Duodenal mucosa (tissue), 2 donors: ENCODE measurements around the gene SENP8.

Experiments
- H3K27ac ChIP-seq: one replicate; pipeline ENCODE4 v1.7.0; 2013; ENCODE audit warnings: low read depth, low read length
- H3K27me3 ChIP-seq, 2 donors: one replicate each; pipeline ENCODE4 v1.7.0; 2013; ENCODE audit warnings: low read length in 2 of 2, control low read depth in 1 of 2; ENCODE audit not compliant: insufficient read depth in 2 of 2, control insufficient read depth in 1 of 2
- H3K36me3 ChIP-seq, 2 donors: one replicate each; pipeline ENCODE4 v1.7.0; 2013; ENCODE audit warnings: low read length in 2 of 2, control low read depth in 1 of 2; ENCODE audit not compliant: insufficient read depth in 2 of 2, control insufficient read depth in 1 of 2
- H3K4me1 ChIP-seq, 2 donors: one replicate each; pipeline ENCODE4 v1.7.0; 2013; ENCODE audit warnings: low read length in 2 of 2, control low read depth in 1 of 2; ENCODE audit not compliant: insufficient read depth in 2 of 2, control insufficient read depth in 1 of 2
- H3K4me3 ChIP-seq, 2 donors: one replicate each; pipeline ENCODE4 v1.7.0; 2013; ENCODE audit warnings: low read length in 2 of 2, low read depth in 1 of 2
- H3K9ac ChIP-seq, 2 donors: one replicate each; pipeline ENCODE4 v1.7.0; 2013; ENCODE audit warnings: low read length in 2 of 2, low read depth in 1 of 2
- H3K9me3 ChIP-seq, 2 donors: one replicate each; pipeline ENCODE4 v1.7.0; 2013; ENCODE audit warnings: low read length in 2 of 2, control low read depth in 1 of 2; ENCODE audit not compliant: control insufficient read depth in 1 of 2

The SENP8 gene

DNA sequence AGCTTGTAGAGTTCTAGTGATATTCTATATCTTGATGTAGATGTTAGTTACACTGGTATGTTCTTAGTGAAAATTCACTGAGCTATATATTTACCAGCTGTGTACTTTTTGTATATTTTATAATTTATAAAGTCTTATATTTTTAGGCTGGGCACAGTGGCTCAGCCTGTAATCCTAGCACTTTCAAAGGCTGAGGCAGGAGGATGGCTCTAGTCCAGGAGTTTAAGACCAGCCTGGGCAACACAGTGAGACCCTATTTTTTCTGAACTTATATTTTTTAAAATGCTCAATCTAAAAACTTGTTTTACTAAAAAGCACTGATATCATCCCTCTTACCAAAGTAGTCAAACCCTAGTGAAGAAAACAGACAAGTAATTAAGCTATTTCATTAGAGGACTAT lies 5.4 kb upstream of the SENP8 start:
- H3K27me3 ChIP-seq, result no peaks in the 10 kb centered on the region
- H3K4me1 ChIP-seq, result peaks cover 7 to 9% of the 10 kb centered on the region in 2 donors
- H3K36me3 ChIP-seq, result no peaks in the 10 kb centered on the region
- H3K9me3 ChIP-seq, result no peaks in the 10 kb centered on the region
- no peak overlapping the region for H3K9ac ChIP-seq
- H3K27ac ChIP-seq, result no peak overlapping the region
- H3K4me3 ChIP-seq, result no peak overlapping the region

- no peak overlapping the region for H3K9ac ChIP-seq
- no peaks in the 10 kb centered on the region for H3K36me3 ChIP-seq
- no peak overlapping the region for H3K4me3 ChIP-seq
- H3K27me3 ChIP-seq, result no peaks in the 10 kb centered on the region
- H3K27ac ChIP-seq, result no peak overlapping the region
- peaks cover 7 to 9% of the 10 kb centered on the region in 2 donors for H3K4me1 ChIP-seq
- H3K9me3 ChIP-seq, result no peaks in the 10 kb centered on the region
These were observed 4.7 kb upstream of the SENP8 start for GRCh38 chr15:72113347-72114031.

DNA sequence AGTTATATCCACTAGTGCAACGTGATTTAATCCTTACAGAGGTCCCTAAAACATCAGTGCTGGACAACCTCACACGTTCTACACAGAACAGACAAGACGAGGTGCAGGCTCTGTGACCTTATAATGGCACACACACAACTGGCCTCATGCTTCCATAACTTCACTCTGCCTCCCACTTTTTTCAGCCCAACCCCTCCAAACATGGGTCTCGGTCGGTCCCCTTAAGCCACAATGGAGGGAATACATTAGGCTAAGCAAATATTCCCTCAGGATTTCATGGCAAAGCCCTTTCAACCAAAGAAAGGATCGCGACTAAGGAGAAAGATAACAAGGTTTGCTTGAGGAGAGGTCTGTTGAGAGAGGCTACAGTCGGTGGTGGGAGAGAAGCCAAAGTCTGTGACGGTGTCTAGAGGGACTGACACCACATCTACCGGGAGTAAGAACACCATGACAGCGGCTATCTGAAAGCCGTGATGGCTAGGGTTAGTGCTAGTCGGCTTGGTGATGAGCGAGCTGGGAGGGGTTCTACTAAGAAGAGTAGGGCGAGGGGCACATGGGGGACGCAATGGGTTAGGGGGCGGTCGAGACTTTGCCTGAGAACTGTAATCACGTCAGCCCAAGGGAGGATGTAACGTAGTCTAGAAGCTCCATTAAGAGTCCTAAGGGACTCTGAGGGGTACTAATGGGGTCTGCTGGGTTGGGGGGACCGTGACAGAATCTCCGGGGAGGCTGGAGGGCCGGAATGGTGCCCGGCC lies 1.3 kb upstream of the SENP8 start:
- H3K27ac ChIP-seq, result peak overlapping the region; percentile 82
- H3K36me3 ChIP-seq, result no peaks in the 10 kb centered on the region
- no peaks in the 10 kb centered on the region for H3K9me3 ChIP-seq
- H3K4me3 ChIP-seq, result peak overlapping the region; percentile 92 to 94
- H3K27me3 ChIP-seq, result no peaks in the 10 kb centered on the region
- H3K4me1 ChIP-seq, result peaks cover 12 to 16% of the 10 kb centered on the region in 2 donors
- H3K9ac ChIP-seq, result peak overlapping the region; percentile 70 to 76

DNA sequence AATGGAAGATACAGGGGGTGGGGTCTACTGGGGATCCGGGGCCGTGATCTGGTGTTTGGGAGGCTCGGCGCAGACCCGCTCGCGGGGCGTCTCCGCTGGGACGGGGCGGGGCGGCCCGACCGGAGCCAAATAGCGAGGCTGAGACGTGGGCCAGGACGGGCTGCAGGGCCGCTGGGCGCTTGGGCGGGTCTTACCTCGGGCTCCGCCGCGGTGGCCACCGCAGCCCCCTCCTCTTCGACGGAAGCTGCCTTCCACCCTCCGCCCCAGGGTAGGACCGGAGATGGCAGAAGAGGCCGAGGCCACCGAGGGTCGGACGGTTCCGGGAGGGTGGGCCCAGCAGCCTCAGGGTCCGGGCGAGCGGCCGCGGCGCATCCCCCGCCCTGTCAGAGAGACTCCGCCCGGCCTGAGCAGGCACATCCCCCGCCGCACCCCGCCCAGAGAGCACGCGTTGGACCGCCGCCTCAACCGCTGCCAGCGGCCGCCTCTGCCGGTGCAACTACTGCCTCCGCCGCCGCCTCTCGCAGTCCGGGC lies 652 bp upstream of the SENP8 start:
- H3K4me1 ChIP-seq, result peaks cover 12 to 16% of the 10 kb centered on the region in 2 donors
- no peaks in the 10 kb centered on the region for H3K27me3 ChIP-seq
- H3K36me3 ChIP-seq, result no peaks in the 10 kb centered on the region
- peak overlapping the region; percentile 92 to 94 for H3K4me3 ChIP-seq
- no peaks in the 10 kb centered on the region for H3K9me3 ChIP-seq
- peak overlapping the region; percentile 82 for H3K27ac ChIP-seq
- peak overlapping the region; percentile 70 to 76 for H3K9ac ChIP-seq

DNA sequence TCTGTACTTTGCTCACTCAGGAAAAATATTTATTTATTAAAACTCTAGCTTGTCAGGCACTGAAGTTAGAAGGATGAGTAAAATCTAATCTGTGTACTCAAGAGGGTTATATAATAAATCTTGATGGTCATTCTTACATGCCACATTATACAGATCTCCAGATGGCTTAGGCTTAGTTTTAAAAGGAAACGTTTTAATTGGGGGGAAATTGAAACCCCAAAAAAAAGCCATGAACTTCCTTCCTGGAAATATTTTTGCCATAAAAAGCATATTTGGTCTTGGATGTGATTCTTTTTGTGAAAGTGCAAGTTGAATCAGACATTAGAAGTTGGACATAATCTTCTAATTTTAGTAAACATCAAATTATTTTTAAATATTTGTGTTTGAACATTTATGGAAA lies 6.0 kb downstream of the SENP8 start:
- H3K4me1 ChIP-seq, result peaks cover under 1% of the 10 kb centered on the region in 2 donors
- no peaks in the 10 kb centered on the region for H3K9me3 ChIP-seq
- no peaks in the 10 kb centered on the region for H3K27me3 ChIP-seq
- no peak overlapping the region for H3K9ac ChIP-seq
- H3K4me3 ChIP-seq, result no peak overlapping the region
- no peak overlapping the region for H3K27ac ChIP-seq
- H3K36me3 ChIP-seq, result no peaks in the 10 kb centered on the region

DNA sequence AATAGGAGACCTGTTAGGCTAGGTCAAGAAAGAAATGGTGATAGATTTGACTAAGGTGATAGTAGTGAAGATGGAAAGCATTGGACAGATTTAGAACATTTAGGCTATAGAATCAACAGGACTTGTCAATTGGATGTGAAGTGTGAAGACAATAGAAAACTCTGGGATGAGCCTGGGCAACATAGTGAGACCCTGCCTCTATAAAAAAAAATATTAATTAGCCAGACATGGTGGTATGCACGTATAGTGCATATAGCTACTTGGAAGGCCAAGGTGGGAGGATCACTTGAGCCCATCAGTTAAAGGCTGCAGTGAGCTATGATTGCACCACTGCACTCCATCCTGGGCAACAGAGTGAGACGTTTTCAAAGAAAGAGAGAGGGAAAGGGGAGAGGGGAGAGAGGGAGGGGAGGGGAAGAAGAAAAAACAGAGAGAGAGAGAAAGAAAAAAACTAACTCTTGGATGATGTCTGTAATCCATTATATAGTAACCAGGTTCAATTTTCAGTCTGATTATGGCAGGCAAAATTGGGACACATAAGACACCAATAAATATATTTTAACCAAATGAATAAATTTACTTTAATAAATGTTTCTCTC lies 9.6 kb downstream of the SENP8 start:
- H3K9me3 ChIP-seq, result no peaks in the 10 kb centered on the region
- H3K9ac ChIP-seq, result no peak overlapping the region
- H3K36me3 ChIP-seq, result no peaks in the 10 kb centered on the region
- H3K27me3 ChIP-seq, result no peaks in the 10 kb centered on the region
- no peaks in the 10 kb centered on the region for H3K4me1 ChIP-seq
- no peak overlapping the region for H3K4me3 ChIP-seq
- no peak overlapping the region for H3K27ac ChIP-seq

DNA sequence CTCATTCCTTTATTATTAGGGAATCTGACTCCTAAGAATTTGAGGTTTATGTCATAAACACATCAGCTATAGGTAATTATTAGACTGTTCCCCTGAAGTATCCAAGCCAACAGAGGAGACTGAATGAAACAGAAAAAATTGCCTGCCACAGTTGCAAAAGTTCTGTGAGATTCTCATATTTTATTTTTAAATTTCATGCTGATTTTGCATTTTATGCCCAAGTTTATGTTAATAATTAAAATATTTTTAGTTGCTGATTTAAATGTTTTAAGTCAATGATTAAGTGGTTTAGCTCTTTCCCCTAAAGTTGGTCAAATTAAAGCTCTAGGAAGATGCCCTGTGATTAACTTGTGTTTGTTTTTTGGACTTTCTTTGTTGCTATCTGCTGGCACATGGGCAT lies 10.2 kb downstream of the SENP8 start:
- no peaks in the 10 kb centered on the region for H3K9me3 ChIP-seq
- no peak overlapping the region for H3K4me3 ChIP-seq
- no peak overlapping the region for H3K9ac ChIP-seq
- no peaks in the 10 kb centered on the region for H3K4me1 ChIP-seq
- no peaks in the 10 kb centered on the region for H3K36me3 ChIP-seq
- H3K27me3 ChIP-seq, result no peaks in the 10 kb centered on the region
- H3K27ac ChIP-seq, result no peak overlapping the region

GRCh38 chr15:72130272-72130671 lies 12.1 kb downstream of the SENP8 start:
- H3K27ac ChIP-seq, result no peak overlapping the region
- H3K27me3 ChIP-seq, result no peaks in the 10 kb centered on the region
- no peak overlapping the region for H3K4me3 ChIP-seq
- H3K4me1 ChIP-seq, result no peaks in the 10 kb centered on the region
- no peaks in the 10 kb centered on the region for H3K9me3 ChIP-seq
- no peaks in the 10 kb centered on the region for H3K36me3 ChIP-seq
- H3K9ac ChIP-seq, result no peak overlapping the region

- Histone ChIP-seq H3K27me3 (no peaks in the 10 kb centered on the region), H3K36me3 (no peaks in the 10 kb centered on the region), H3K9ac (no peak overlapping the region), H3K9me3 (no peaks in the 10 kb centered on the region), H3K4me3 (no peak overlapping the region), H3K4me1 (no peaks in the 10 kb centered on the region), H3K27ac (no peak overlapping the region)
These were observed 13.7 kb downstream of the SENP8 start for GRCh38 chr15:72131922-72132321.

DNA sequence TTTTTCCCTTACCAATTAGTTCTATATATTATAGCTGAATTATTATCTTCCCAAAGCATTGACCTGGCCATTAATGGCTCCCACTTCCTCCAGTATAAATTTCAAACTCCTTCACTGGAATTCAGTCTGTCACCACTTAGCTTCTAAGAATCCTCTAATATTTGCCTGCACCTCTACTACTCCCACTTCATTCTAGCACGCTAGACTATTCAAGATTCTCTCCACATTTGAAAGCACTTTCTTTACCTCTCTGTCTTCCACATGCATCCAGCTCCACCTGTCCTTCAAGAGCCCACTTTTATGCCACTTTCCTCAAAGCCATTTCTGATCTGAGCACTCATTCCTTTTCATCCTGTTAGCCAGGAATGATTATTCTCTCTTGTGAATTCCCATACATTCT lies 15.0 kb downstream of the SENP8 start:
- H3K36me3 ChIP-seq, result no peaks in the 10 kb centered on the region
- H3K27me3 ChIP-seq, result no peaks in the 10 kb centered on the region
- H3K27ac ChIP-seq, result no peak overlapping the region
- H3K4me1 ChIP-seq, result peaks cover 0 to 4% of the 10 kb centered on the region in 2 donors
- H3K9me3 ChIP-seq, result no peaks in the 10 kb centered on the region
- H3K9ac ChIP-seq, result no peak overlapping the region
- H3K4me3 ChIP-seq, result no peak overlapping the region
